Esophagus squamous epithelium (tissue), 5 donors: ENCODE measurements around the gene CDC42BPB. TPM values are rescaled to one million over a fixed set of nuclear protein-coding genes. Genes with fewer than 3 reads are reported as not detected.

Experiments
- DNase-seq: peaks from one replicate; lab custom pipeline; 2025; lab: John Stamatoyannopoulos, UW
- H3K27ac ChIP-seq, 4 donors: fragments of 200-600 bp; sonication (generic); one replicate each; pipeline ENCODE4 v1.5.1; 2016 to 2019; ENCODE audit warnings: mild to moderate bottlenecking in 1 of 4
- H3K27me3 ChIP-seq, 4 donors: fragments of 200-600 bp; sonication (generic); 1 replicate in 3 of 4; 2 replicates in 1 of 4; pipeline versions ENCODE4 v1.5.1 to v1.6.0; 2017 to 2021; ENCODE audit warnings: antibody characterized with exemption in 1 of 4
- H3K36me3 ChIP-seq, 3 donors: fragments of 200-600 bp; sonication (generic); one replicate each; pipeline ENCODE4 v1.5.1; 2016 to 2019
- H3K4me1 ChIP-seq, 3 donors: fragments of 200-600 bp; sonication (generic); one replicate each; pipeline ENCODE4 v1.5.1; 2017 to 2019
- H3K4me3 ChIP-seq, 4 donors: fragments of 200-600 bp; sonication (generic); 1 replicate in 3 of 4; 2 replicates in 1 of 4; pipeline ENCODE4 v1.5.1; 2016 to 2019; ENCODE audit warnings: mild to moderate bottlenecking in 2 of 4, moderate library complexity in 1 of 4
- H3K9me3 ChIP-seq, 3 donors: fragments of 200-600 bp; sonication (generic); one replicate each; pipeline ENCODE4 v1.5.1; 2016 to 2019
- POLR2A ChIP-seq, 4 donors: fragments of 450-650 bp; IDR thresholded peaks; one replicate each; pipeline ENCODE4 v1.6.1; 2017; ENCODE audit warnings: antibody characterized with exemption in 4 of 4, mild to moderate bottlenecking in 4 of 4, moderate library complexity in 3 of 4
- WGBS, 2 donors: methylation state at CpG; one replicate each; pipeline ENCODE4 v1.1.5; 2018; 5-methylcytosine and 5-hydroxymethylcytosine counted together
- intact Hi-C: fragments of 100-400 bp; cut with DNase I; formaldehyde crosslinking; loops from one replicate; pipeline ENCODE4 v1.15.0; 2022
- total RNA-seq, 4 donors: library from RNA; depleted of rRNA; stranded (reverse); fragments of >200 nt; gene quantifications; one replicate each; pipeline ENCODE4 v1.1.0, GENCODE V29; 2016
- TF ChIP-seq, protein P1 (sequence below), 6 experiments: fragments of 450-650 bp in 4 of 6; fragments of 200-600 bp in 2 of 6; sonication (generic) in 2 of 6; IDR thresholded peaks; one replicate each; pipeline ENCODE4 v1.5.1; 2016 to 2019; ENCODE audit warnings: antibody characterized with exemption in 6 of 6, mild to moderate bottlenecking in 4 of 6, moderate library complexity in 4 of 6
- donor health status: DM: yes; HTN: yes; CAD: no.

The CDC42BPB gene
- total RNA-seq, 4 donors from 2014 or later: 43.7 to 98.2 (median 81.2) TPM

DNA sequence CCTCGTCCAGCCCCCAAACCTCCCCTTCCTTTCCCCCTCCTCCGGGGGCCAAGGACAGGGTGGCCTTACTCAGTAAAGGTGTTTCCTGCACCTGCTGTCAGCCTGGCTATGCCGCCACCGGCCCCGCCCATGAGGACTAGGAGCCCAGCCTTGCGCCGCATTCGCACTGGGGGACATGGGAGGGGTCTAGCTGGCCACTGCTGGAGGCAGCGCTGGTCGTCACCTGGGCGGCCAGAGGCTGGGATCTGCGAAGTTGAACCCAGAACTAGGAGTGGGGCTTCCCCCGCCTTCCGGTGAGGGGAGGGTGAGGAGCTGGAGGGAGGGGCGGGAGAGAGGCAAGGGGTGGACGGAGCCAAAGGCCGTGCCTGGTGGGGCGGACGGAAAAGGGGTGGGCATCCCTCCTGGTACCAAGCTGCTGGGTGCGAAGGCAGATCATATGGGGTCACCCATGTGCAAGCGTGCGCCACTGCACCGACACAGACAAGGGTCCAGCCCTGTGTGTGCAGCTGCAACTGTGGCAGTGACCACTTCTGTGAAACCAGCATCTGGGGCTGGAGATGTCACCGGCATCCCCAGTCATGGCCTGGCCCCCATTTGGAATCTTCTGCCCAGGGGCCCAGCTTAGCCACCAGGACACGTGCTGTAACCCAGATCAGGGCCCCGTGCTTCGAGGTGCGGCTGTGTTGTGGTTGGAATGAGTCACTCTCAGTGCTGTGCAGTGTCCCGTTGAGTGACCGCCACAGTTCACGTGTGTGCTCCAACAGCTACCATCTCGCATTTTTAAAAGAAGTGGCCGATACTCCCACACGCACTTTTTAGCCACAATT is 126.4 kb downstream of the CDC42BPB start:
- Histone ChIP-seq H3K27me3 (peaks cover 0 to 44% (median 4%) of the 10 kb centered on the region in 4 donors), H3K4me1 (peaks cover 20 to 52% (median 33%) of the 10 kb centered on the region in 3 donors), H3K4me3 (peak overlapping the region; percentile 46 to 68 (median 51)), H3K9me3 (no peaks in the 10 kb centered on the region), H3K36me3 (peaks cover 0 to 53% (median 10%) of the 10 kb centered on the region in 3 donors), H3K27ac (no peak overlapping the region)
- TF ChIP-seq, protein P1, sequence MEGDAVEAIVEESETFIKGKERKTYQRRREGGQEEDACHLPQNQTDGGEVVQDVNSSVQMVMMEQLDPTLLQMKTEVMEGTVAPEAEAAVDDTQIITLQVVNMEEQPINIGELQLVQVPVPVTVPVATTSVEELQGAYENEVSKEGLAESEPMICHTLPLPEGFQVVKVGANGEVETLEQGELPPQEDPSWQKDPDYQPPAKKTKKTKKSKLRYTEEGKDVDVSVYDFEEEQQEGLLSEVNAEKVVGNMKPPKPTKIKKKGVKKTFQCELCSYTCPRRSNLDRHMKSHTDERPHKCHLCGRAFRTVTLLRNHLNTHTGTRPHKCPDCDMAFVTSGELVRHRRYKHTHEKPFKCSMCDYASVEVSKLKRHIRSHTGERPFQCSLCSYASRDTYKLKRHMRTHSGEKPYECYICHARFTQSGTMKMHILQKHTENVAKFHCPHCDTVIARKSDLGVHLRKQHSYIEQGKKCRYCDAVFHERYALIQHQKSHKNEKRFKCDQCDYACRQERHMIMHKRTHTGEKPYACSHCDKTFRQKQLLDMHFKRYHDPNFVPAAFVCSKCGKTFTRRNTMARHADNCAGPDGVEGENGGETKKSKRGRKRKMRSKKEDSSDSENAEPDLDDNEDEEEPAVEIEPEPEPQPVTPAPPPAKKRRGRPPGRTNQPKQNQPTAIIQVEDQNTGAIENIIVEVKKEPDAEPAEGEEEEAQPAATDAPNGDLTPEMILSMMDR (IDR thresholded peaks at IDR 0.05): no peak
- TF ChIP-seq POLR2A (IDR thresholded peaks at IDR 0.05): no peak
- intact Hi-C loops: no loop called here
- no peak for DNase-seq
- 66 to 67% methylated on average over 11 to 17 of the region's 34 CpGs for WGBS, 2 donors

- intact Hi-C loops: no loop called here
- WGBS, 2 donors: 5 to 15% methylated on average over 4 to 8 of the region's 74 CpGs
- Histone ChIP-seq H3K36me3 (peaks cover 0 to 46% (median 10%) of the 10 kb centered on the region in 3 donors), H3K4me3 (peak overlapping the region; percentile 46 to 68 (median 51)), H3K4me1 (peaks cover 20 to 52% (median 33%) of the 10 kb centered on the region in 3 donors), H3K27me3 (peaks cover 0 to 51% (median 4%) of the 10 kb centered on the region in 4 donors), H3K27ac (peak overlapping the region in 2 of 4 donors; percentile 91 to 95), H3K9me3 (no peaks in the 10 kb centered on the region)
- DNase-seq: no peak
- TF ChIP-seq, protein P1 (IDR thresholded peaks at IDR 0.05): peak in 2 of 6 experiments; percentile 1 to 4
- TF ChIP-seq POLR2A (IDR thresholded peaks at IDR 0.05): no peak
These were observed 127.1 kb downstream of the CDC42BPB start for GRCh38 chr14:102930138-102930752.

- DNase-seq: no peak
- H3K9me3 ChIP-seq: no peaks in the 10 kb centered on the region
- H3K27me3 ChIP-seq: peaks cover 0 to 59% (median 4%) of the 10 kb centered on the region in 4 donors
- H3K27ac ChIP-seq: peak overlapping the region in 3 of 4 donors; percentile 91 to 95 (median 92)
- H3K4me3 ChIP-seq: peak overlapping the region; percentile 46 to 68 (median 51)
- no peak for TF ChIP-seq POLR2A (IDR thresholded peaks at IDR 0.05)
- TF ChIP-seq, protein P1 (IDR thresholded peaks at IDR 0.05): peak in 1 of 6 experiments; percentile 9
- peaks cover 20 to 52% (median 33%) of the 10 kb centered on the region in 3 donors for H3K4me1 ChIP-seq
- intact Hi-C loops: loop anchor here (10.0 kb wide), 1 partner anchor 235 kb away; no protein-coding TSS in a partner anchor
- H3K36me3 ChIP-seq: peaks cover 0 to 40% (median 10%) of the 10 kb centered on the region in 3 donors
- 0 to 3% methylated on average over 4 to 18 of the region's 94 CpGs for WGBS, 2 donors
These were observed 127.9 kb downstream of the CDC42BPB start for GRCh38 chr14:102929241-102930137.

DNA sequence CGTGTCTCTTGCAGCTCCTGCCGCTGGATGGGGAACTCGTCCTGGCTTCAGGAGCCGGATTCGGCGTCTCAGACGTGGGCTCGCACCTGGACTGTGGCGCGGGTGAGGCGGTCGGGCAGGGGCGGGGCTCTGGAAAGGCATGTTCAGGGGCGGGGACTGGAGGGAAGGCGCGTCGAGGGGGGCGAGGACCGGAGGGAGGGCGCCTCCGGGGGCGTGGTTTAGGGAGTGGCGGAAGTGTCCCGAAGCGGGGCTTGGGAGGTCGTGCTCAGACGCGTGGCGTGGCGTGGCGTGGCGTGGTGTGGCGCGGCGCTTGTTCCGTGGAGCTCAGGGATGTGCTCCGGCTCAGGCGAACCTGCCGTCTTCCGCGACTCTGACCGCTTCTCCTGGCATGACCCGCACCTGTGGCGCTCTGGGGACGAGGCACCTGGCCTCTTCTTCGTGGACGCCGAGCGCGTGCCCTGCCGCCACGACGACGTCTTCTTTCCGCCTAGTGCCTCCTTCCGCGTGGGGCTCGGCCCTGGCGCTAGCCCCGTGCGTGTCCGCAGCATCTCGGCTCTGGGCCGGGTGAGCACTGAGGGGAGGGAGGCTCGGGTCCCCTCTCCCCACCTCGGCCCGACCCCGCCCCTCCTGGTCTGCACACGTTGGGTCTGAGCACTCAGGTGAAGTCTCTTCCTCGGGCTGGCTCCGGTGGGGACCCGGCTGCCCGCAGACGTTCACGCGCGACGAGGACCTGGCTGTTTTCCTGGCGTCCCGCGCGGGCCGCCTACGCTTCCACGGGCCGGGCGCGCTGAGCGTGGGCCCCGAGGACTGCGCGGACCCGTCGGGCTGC is 128.7 kb downstream of the CDC42BPB start:
- intact Hi-C loops: loop anchor here (10.0 kb wide), 1 partner anchor 234 kb away; no protein-coding TSS in a partner anchor
- Histone ChIP-seq H3K4me1 (peaks cover 24 to 55% (median 33%) of the 10 kb centered on the region in 3 donors), H3K4me3 (peak overlapping the region; percentile 46 to 68 (median 51)), H3K9me3 (no peaks in the 10 kb centered on the region), H3K27ac (peak overlapping the region; percentile 79 to 95 (median 92)), H3K36me3 (peaks cover 0 to 31% (median 9%) of the 10 kb centered on the region in 3 donors), H3K27me3 (peaks cover 0 to 68% (median 9%) of the 10 kb centered on the region in 4 donors)
- DNase-seq: peak; percentile 33
- WGBS, 2 donors: 4% methylated on average over 9 of the region's 94 CpGs; no CpG with 5 or more reads in 1 of the 2 donors
- peak in 2 of 4 donors; percentile 20 to 67 for TF ChIP-seq POLR2A (IDR thresholded peaks at IDR 0.05)
- TF ChIP-seq, protein P1 (IDR thresholded peaks at IDR 0.05): peak in 1 of 6 experiments; percentile 3
